ENCODE data around the gene PSTPIP2. TPM values are rescaled to one million over a fixed set of nuclear protein-coding genes. Genes with fewer than 3 reads are reported as not detected.

PSTPIP2 gene
- total and polyA plus RNA-seq, 2 of the 13 experiments (the other 11 are each of a cell fraction or from before 2014, with no cell fraction given): 0.25 to 0.27 TPM

DNA sequence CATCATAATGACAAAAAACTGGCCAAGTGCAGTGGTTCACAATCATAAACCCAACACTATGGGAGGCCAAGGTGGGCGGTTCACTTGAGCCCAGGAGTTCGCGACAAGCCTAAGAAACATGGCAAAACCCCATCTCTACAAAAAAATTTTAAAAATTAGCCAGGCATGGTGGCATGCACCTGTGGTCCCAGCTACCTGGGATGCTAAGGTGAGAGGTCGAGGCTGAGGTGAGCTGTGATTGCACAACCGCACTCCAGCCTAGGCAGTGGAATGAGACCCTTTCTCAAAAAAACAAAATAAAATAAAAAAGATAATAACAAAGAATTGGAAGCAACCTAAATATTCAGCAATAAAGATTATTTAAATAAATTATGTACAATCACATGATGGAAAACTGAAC, 21.8 kb downstream of the PSTPIP2 start:
- H3K4me3 ChIP-seq (replicated peaks in 1 of 3; ENCODE audit: insufficient read depth in 1 of 3, low read depth in 2 of 3, low read length in 3 of 3): no peak overlapping the region
- no TSS peak for BruUV-seq (replicated peaks)
- H3K9ac ChIP-seq (ENCODE audit: insufficient read depth, low read depth, low read length): no peak overlapping the region
- H3K9me3 ChIP-seq (ENCODE audit: low read length): no peaks in the 10 kb centered on the region
- H4K20me1 ChIP-seq (ENCODE audit: insufficient read depth, low read length): peaks cover 4% of the 10 kb centered on the region; the same call in 1 of the 2 replicates
- H2AFZ ChIP-seq (ENCODE audit: low read length): no peak overlapping the region
- DNase-seq (ENCODE audit: low spot score) (no peak), ATAC-seq (no peak), FAIRE-seq (no peak)
- H3K4me2 ChIP-seq (ENCODE audit: low read depth, low read length): no peak overlapping the region
- H3K4me1 ChIP-seq (ENCODE audit: insufficient read depth, low read length): peaks cover 20% of the 10 kb centered on the region
- intact Hi-C loops (cut with micrococcal nuclease; ENCODE audit: unreplicated experiment) (no loop called here), in situ Hi-C loops (cut with HindIII; ENCODE audit: extremely low pct_ligation_motif_present, low pct_unique_long_range_greater_than_20kb) (no loop called here)
- H3K27ac ChIP-seq (ENCODE audit: extremely low read length, insufficient read depth, low read length): no peak overlapping the region
- TF ChIP-seq FOXJ3 (CRISPR knock-in tag; IDR thresholded peaks at IDR 0.05; ENCODE audit: borderline replicate concordance) (no peak), ZNF225 (CRISPR knock-in tag; IDR thresholded peaks at IDR 0.05) (no peak), ZNF121 (CRISPR knock-in tag; IDR thresholded peaks at IDR 0.05) (no peak), ZNF34 (CRISPR knock-in tag; IDR thresholded peaks at IDR 0.05; ENCODE audit: borderline replicate concordance) (no peak), CHCHD3 (CRISPR knock-in tag; IDR thresholded peaks at IDR 0.05) (no peak), POLR2G (IDR thresholded peaks at IDR 0.05; ENCODE audit: low read depth, low read length) (no peak), BCL6 (CRISPR knock-in tag; IDR thresholded peaks at IDR 0.05) (no peak)
- TF ChIP-seq, protein P1, sequence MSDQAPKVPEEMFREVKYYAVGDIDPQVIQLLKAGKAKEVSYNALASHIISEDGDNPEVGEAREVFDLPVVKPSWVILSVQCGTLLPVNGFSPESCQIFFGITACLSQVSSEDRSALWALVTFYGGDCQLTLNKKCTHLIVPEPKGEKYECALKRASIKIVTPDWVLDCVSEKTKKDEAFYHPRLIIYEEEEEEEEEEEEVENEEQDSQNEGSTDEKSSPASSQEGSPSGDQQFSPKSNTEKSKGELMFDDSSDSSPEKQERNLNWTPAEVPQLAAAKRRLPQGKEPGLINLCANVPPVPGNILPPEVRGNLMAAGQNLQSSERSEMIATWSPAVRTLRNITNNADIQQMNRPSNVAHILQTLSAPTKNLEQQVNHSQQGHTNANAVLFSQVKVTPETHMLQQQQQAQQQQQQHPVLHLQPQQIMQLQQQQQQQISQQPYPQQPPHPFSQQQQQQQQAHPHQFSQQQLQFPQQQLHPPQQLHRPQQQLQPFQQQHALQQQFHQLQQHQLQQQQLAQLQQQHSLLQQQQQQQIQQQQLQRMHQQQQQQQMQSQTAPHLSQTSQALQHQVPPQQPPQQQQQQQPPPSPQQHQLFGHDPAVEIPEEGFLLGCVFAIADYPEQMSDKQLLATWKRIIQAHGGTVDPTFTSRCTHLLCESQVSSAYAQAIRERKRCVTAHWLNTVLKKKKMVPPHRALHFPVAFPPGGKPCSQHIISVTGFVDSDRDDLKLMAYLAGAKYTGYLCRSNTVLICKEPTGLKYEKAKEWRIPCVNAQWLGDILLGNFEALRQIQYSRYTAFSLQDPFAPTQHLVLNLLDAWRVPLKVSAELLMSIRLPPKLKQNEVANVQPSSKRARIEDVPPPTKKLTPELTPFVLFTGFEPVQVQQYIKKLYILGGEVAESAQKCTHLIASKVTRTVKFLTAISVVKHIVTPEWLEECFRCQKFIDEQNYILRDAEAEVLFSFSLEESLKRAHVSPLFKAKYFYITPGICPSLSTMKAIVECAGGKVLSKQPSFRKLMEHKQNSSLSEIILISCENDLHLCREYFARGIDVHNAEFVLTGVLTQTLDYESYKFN (CRISPR knock-in tag; conservative IDR thresholded peaks at IDR 0.05): no peak
- ChIA-PET POLR2A (no interaction called here), CTCF (ENCODE audit: low intra/inter-chr PET ratio, low total read pairs) (no interaction called here)
- H3K27me3 ChIP-seq (ENCODE audit: control insufficient read depth in 1 of 2, insufficient read depth in 2 of 2, low read length in 2 of 2): peaks cover 1 to 42% of the 10 kb centered on the region in 2 experiments; a peak in 4 of 5 replicates
- WGBS (ENCODE audit: low lambda C conversion rate): 75% methylated on average over 5 of the region's 5 CpGs
- no peaks in the 10 kb centered on the region for H3K79me2 ChIP-seq (ENCODE audit: insufficient read depth, low read length)
- H3K36me3 ChIP-seq (replicated peaks in 1 of 2; ENCODE audit: control insufficient read depth in 1 of 2, insufficient read depth in 2 of 2, low read length in 2 of 2): no peaks in the 10 kb centered on the region

Measured in HepG2 (cell line).